Measurements from ENCODE around the gene FOXO6. TPM values are rescaled to one million over a fixed set of nuclear protein-coding genes. Genes with fewer than 3 reads are reported as not detected.

FOXO6 gene
- 0.28 TPM in 1 of 2 replicates, not detected in the other for total RNA-seq

DNA sequence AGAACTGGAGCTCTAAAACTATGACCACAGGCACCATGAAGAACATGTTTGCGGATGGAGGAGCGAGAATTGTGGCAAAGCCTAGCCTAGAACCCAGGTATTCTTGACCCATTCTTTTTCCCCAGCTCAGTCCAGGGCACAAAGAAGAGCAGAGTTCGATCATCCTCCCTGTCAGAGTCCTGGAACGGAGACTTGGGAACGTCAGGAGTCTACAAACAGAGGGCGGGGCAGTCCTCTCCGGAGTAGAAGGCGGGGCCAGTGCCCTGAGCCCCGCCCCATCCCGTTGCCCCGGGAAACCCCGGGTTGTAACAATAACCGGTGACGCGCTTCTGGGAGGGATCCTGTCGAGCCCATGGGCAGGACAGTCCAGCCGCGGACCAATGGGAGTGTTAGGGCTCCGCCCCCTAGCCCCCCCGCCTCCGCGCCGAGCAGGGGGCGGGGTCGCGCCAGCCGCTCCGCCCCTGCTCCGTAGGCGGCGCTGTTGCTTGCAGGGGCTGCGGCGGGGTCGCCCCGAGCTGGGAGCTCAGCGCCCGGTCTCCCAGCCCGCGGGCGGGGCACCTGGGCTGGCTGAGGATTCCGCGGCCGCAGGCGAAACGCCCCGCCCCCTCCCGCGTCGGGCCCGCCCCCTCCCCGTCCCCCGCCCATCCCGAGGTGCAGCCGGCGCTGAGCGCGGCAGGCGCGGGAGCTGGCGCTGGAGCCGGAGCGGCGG is at the start of gene FOXO6:
Gene FOXO6 (plus strand): TSS at position 649 of the 709 bp plus-strand sequence.

Other genes starting within 250 kb of the FOXO6 start
- 8.7 and 13.0 TPM in 2 replicates for gene SCMH1, start 119.1 kb upstream of the FOXO6 start, total RNA-seq
- gene EDN2, start 123.2 kb downstream of the FOXO6 start, total RNA-seq: 2.8 and 10.1 TPM in 2 replicates

Data from airway epithelial cell (primary cell).